Neural progenitor cell (in vitro differentiated cells): ENCODE results near the gene ESR2.

ENCODE experiments used
- CTCF ChIP-seq: fragments of 200-600 bp; sonication (generic); IDR thresholded peaks from 2 replicates; pipeline ENCODE4 v1.5.1; 2017; ENCODE audit warnings: antibody characterized with exemption, mild to moderate bottlenecking
- EZH2 ChIP-seq: fragments of 200-600 bp; sonication (generic); IDR thresholded peaks from 2 replicates; pipeline ENCODE4 v1.6.1; 2017; ENCODE audit warnings: antibody characterized with exemption, mild to moderate bottlenecking, moderate library complexity
- EZH2phosphoT487 ChIP-seq: fragments of 200-600 bp; sonication (generic); IDR thresholded peaks from 2 replicates; pipeline ENCODE4 v1.6.1; 2017; ENCODE audit warnings: antibody characterized with exemption

- no peak for TF ChIP-seq EZH2
- TF ChIP-seq CTCF: no peak
- TF ChIP-seq EZH2phosphoT487: no peak
These were observed 181.1 kb downstream of the ESR2 start for GRCh38 chr14:64112867-64113678.
